GM23338 (cell line): ENCODE data around the gene KCNMA1. TPM values are rescaled to one million over a fixed set of nuclear protein-coding genes. Genes with fewer than 3 reads are reported as not detected.

ENCODE experiments used
- ATAC-seq: fragments of 200-7000 bp; cut with Tn5 transposase; 3 replicates; pipeline ENCODE4 v1.9.1; 2020
- DNase-seq: peaks from one replicate; pipeline ENCODE4 v3.0.0-alpha.2; 2015; ENCODE audit warnings: low spot score
- H2AFZ ChIP-seq: fragments of 200-600 bp; sonication (generic); 2 replicates; pipeline ENCODE4 v1.8.0; 2016; ENCODE audit warnings: antibody characterized with exemption, mild to moderate bottlenecking, moderate library complexity
- H3F3A ChIP-seq: fragments of 200-600 bp; sonication (generic); replicated peaks from 2 replicates; pipeline ENCODE4 v1.8.0; 2017; ENCODE audit warnings: antibody characterized with exemption, mixed run types, low read depth
- H3K27ac ChIP-seq: fragments of 200-600 bp; sonication (generic); 2 replicates; pipeline ENCODE4 v1.6.1; 2016; ENCODE audit warnings: low read depth
- H3K27me3 ChIP-seq: fragments of 200-600 bp; sonication (generic); 2 replicates; pipeline ENCODE4 v1.8.0; 2016; ENCODE audit warnings: mild to moderate bottlenecking, mixed run types, moderate library complexity; ENCODE audit not compliant: insufficient read depth
- H3K36me3 ChIP-seq: fragments of 200-600 bp; sonication (generic); 2 replicates; pipeline ENCODE4 v1.8.0; 2016; ENCODE audit warnings: mild to moderate bottlenecking; ENCODE audit not compliant: insufficient read depth
- H3K4me1 ChIP-seq: fragments of 200-600 bp; sonication (generic); 2 replicates; pipeline ENCODE4 v1.8.0; 2016; ENCODE audit warnings: mild to moderate bottlenecking, moderate library complexity; ENCODE audit not compliant: insufficient read depth
- H3K4me2 ChIP-seq: fragments of 200-600 bp; sonication (generic); 2 replicates; pipeline ENCODE4 v1.7.1; 2017; ENCODE audit warnings: mixed run types
- H3K4me3 ChIP-seq: fragments of 200-600 bp; sonication (generic); 2 replicates; pipeline ENCODE4 v1.6.1; 2016; ENCODE audit warnings: mixed run types
- H3K79me2 ChIP-seq: fragments of 200-600 bp; sonication (generic); replicated peaks from 2 replicates; pipeline ENCODE4 v1.8.0; 2017; ENCODE audit warnings: mild to moderate bottlenecking; ENCODE audit not compliant: insufficient read depth
- H3K9me2 ChIP-seq: fragments of 200-600 bp; sonication (generic); 2 replicates; pipeline ENCODE4 v1.8.0; 2017; ENCODE audit not compliant: insufficient read depth
- H4K20me1 ChIP-seq: fragments of 200-600 bp; sonication (generic); replicated peaks from 2 replicates; pipeline ENCODE4 v1.8.0; 2017; ENCODE audit warnings: mild to moderate bottlenecking; ENCODE audit not compliant: insufficient read depth
- H3K27ac Mint-ChIP-seq: 2 replicates; pipeline ENCODE4 v1.8.0; 2020; ENCODE audit warnings: inconsistent platforms, mild to moderate bottlenecking, moderate library complexity, mixed read lengths
- H3K27me3 Mint-ChIP-seq: 3 replicates; pipeline ENCODE4 v1.8.0; 2022; ENCODE audit warnings: low read depth, mild to moderate bottlenecking, moderate library complexity, mixed read lengths, inconsistent platforms; ENCODE audit not compliant: insufficient read depth, poor library complexity
- H3K36me3 Mint-ChIP-seq: 3 replicates; pipeline ENCODE4 v1.8.0; 2021; ENCODE audit warnings: low read depth, mild to moderate bottlenecking, inconsistent platforms, moderate library complexity, mixed read lengths
- H3K4me1 Mint-ChIP-seq: 3 replicates; pipeline ENCODE4 v1.8.0; 2020; ENCODE audit warnings: mild to moderate bottlenecking, inconsistent platforms, mixed read lengths
- H3K4me3 Mint-ChIP-seq: 3 replicates; pipeline ENCODE4 v1.8.0; 2021; ENCODE audit warnings: moderate library complexity, mild to moderate bottlenecking, inconsistent platforms, mixed read lengths
- H3K9me3 Mint-ChIP-seq: 3 replicates; pipeline ENCODE4 v1.8.0; 2020; ENCODE audit warnings: moderate library complexity, mild to moderate bottlenecking, inconsistent platforms, mixed read lengths
- EZH2phosphoT487 ChIP-seq: fragments of 200-600 bp; sonication (generic); IDR thresholded peaks from one replicate; pipeline ENCODE4 v1.8.1; 2018; ENCODE audit warnings: antibody characterized with exemption; ENCODE audit not compliant: unreplicated experiment
- ZNF114 ChIP-seq: fragments of 250-450 bp; sonication (Bioruptor Pico); IDR thresholded peaks from 2 replicates; pipeline ENCODE4 v1.5.0; 2020; ENCODE audit warnings: mild to moderate bottlenecking, moderate library complexity
- ZNF331 ChIP-seq: fragments of 250-450 bp; sonication (Bioruptor Pico); IDR thresholded peaks from 2 replicates; pipeline ENCODE4 v1.5.0; 2020; ENCODE audit warnings: low read depth, mild to moderate bottlenecking, moderate library complexity
- polyA plus RNA-seq: library from polyadenylated mRNA; unstranded; fragments of >200 nt; fragmentation: Nextera tagmentation; extraction: Ambion mirVana; gene quantifications from 2 replicates; pipeline ENCODE4 v1.2.1, GENCODE V29; 2016
- total RNA-seq: library from RNA; depleted of rRNA; stranded (reverse); fragments of >200 nt; shearing (Covaris generic); gene quantifications from 2 replicates; pipeline ENCODE4 v1.2.3, GENCODE V29; 2014
- TF ChIP-seq, protein P1 (sequence below): IDR thresholded peaks from 2 replicates; pipeline ENCODE4 v1.6.1; 2016; ENCODE audit warnings: antibody characterized with exemption
- TF ChIP-seq, protein P2 (sequence below): fragments of 250-450 bp; sonication (Bioruptor Pico); IDR thresholded peaks from 2 replicates; pipeline ENCODE4 v1.5.0; 2020; ENCODE audit warnings: mild to moderate bottlenecking, moderate library complexity

The KCNMA1 gene
- total and polyA plus RNA-seq, 2 experiments from 2014 or later, result 8.2 to 9.0 TPM

DNA sequence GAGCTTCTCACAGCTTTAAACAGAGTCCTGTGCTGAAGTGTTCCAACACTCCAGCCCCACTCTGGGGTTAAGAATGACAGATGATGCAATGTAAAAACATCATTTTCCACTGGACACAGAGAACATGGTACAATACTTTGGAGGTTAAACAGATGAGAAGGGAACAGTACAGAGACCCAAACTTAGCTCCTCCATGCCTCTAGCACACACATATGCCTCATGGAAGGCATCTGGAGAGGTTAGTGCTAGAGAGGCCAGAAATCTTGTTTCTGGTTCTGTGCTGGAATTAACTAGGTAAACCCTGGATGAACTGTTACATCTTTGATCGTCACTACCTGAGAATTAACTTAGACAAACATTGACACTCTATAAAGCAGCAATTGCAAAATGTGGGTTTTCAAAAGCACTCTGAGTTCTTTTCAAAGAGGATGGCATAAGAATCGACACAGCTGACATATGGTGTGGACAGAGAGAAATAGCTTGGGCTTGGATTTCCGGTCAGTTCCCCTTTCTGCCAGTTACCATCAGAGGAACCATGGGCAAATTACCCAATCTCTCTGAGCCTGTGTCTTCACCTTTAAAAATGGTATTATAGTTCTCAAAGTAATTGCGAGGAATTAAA is 81.9 kb downstream of the KCNMA1 start:
- no peak for TF ChIP-seq EZH2phosphoT487
- TF ChIP-seq ZNF114 (CRISPR knock-in tag), result no peak
- TF ChIP-seq, protein P1, sequence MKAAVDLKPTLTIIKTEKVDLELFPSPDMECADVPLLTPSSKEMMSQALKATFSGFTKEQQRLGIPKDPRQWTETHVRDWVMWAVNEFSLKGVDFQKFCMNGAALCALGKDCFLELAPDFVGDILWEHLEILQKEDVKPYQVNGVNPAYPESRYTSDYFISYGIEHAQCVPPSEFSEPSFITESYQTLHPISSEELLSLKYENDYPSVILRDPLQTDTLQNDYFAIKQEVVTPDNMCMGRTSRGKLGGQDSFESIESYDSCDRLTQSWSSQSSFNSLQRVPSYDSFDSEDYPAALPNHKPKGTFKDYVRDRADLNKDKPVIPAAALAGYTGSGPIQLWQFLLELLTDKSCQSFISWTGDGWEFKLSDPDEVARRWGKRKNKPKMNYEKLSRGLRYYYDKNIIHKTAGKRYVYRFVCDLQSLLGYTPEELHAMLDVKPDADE, result no peak
- no peak for TF ChIP-seq ZNF331 (CRISPR knock-in tag)
- TF ChIP-seq, protein P2, sequence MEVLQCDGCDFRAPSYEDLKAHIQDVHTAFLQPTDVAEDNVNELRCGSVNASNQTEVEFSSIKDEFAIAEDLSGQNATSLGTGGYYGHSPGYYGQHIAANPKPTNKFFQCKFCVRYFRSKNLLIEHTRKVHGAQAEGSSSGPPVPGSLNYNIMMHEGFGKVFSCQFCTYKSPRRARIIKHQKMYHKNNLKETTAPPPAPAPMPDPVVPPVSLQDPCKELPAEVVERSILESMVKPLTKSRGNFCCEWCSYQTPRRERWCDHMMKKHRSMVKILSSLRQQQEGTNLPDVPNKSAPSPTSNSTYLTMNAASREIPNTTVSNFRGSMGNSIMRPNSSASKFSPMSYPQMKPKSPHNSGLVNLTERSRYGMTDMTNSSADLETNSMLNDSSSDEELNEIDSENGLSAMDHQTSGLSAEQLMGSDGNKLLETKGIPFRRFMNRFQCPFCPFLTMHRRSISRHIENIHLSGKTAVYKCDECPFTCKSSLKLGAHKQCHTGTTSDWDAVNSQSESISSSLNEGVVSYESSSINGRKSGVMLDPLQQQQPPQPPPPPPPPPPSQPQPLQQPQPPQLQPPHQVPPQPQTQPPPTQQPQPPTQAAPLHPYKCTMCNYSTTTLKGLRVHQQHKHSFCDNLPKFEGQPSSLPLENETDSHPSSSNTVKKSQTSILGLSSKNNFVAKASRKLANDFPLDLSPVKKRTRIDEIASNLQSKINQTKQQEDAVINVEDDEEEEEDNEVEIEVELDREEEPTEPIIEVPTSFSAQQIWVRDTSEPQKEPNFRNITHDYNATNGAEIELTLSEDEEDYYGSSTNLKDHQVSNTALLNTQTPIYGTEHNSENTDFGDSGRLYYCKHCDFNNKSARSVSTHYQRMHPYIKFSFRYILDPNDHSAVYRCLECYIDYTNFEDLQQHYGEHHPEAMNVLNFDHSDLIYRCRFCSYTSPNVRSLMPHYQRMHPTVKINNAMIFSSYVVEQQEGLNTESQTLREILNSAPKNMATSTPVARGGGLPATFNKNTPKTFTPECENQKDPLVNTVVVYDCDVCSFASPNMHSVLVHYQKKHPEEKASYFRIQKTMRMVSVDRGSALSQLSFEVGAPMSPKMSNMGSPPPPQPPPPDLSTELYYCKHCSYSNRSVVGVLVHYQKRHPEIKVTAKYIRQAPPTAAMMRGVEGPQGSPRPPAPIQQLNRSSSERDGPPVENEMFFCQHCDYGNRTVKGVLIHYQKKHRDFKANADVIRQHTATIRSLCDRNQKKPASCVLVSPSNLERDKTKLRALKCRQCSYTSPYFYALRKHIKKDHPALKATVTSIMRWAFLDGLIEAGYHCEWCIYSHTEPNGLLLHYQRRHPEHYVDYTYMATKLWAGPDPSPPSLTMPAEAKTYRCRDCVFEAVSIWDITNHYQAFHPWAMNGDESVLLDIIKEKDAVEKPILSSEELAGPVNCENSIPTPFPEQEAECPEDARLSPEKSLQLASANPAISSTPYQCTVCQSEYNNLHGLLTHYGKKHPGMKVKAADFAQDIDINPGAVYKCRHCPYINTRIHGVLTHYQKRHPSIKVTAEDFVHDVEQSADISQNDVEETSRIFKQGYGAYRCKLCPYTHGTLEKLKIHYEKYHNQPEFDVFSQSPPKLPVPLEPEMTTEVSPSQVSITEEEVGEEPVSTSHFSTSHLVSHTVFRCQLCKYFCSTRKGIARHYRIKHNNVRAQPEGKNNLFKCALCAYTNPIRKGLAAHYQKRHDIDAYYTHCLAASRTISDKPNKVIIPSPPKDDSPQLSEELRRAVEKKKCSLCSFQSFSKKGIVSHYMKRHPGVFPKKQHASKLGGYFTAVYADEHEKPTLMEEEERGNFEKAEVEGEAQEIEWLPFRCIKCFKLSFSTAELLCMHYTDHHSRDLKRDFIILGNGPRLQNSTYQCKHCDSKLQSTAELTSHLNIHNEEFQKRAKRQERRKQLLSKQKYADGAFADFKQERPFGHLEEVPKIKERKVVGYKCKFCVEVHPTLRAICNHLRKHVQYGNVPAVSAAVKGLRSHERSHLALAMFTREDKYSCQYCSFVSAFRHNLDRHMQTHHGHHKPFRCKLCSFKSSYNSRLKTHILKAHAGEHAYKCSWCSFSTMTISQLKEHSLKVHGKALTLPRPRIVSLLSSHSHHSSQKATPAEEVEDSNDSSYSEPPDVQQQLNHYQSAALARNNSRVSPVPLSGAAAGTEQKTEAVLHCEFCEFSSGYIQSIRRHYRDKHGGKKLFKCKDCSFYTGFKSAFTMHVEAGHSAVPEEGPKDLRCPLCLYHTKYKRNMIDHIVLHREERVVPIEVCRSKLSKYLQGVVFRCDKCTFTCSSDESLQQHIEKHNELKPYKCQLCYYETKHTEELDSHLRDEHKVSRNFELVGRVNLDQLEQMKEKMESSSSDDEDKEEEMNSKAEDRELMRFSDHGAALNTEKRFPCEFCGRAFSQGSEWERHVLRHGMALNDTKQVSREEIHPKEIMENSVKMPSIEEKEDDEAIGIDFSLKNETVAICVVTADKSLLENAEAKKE (CRISPR knock-in tag), result no peak
- Mint-ChIP-seq H3K4me1 (peaks cover under 1% of the 10 kb centered on the region; the same call in 2 of the 3 replicates), H3K27me3 (no peaks in the 10 kb centered on the region), H3K27ac (no peak overlapping the region), H3K4me3 (no peak overlapping the region), H3K9me3 (no peaks in the 10 kb centered on the region), H3K36me3 (no peaks in the 10 kb centered on the region)
- no peaks in the 10 kb centered on the region for H3K36me3 ChIP-seq
- H3K4me3 ChIP-seq, result no peak overlapping the region
- H3K27me3 ChIP-seq, result no peaks in the 10 kb centered on the region
- no peak overlapping the region for H3K4me2 ChIP-seq
- no peak overlapping the region for H3K27ac ChIP-seq
- H4K20me1 ChIP-seq, result no peaks in the 10 kb centered on the region
- H2AFZ ChIP-seq, result no peak overlapping the region
- H3K79me2 ChIP-seq, result no peaks in the 10 kb centered on the region
- no peaks in the 10 kb centered on the region for H3F3A ChIP-seq
- no peaks in the 10 kb centered on the region for H3K9me2 ChIP-seq
- ATAC-seq (no peak), DNase-seq (no peak)
- no peaks in the 10 kb centered on the region; the same call in 1 of the 2 replicates for H3K4me1 ChIP-seq
